CD14-positive monocyte (primary cell): ENCODE data around the gene RGL1. TPM values are rescaled to one million over a fixed set of nuclear protein-coding genes. Genes with fewer than 3 reads are reported as not detected.

ENCODE experiments used
- DNase-seq, 3 donors: peaks; one replicate each; pipeline ENCODE4 v3.0.0-alpha.2; 2011 to 2022
- H2AFZ ChIP-seq: 2 replicates; pipeline ENCODE4 v1.6.0; 2012; ENCODE audit warnings: mild to moderate bottlenecking, low read depth, low read length, inconsistent platforms; ENCODE audit not compliant: insufficient read depth, poor library complexity, severe bottlenecking
- H3K27ac ChIP-seq, 2 donors: 1 replicate in 1 of 2; 2 replicates in 1 of 2; pipeline ENCODE4 v1.5.1; 2012 to 2013; ENCODE audit warnings: low read length in 2 of 2, control low read depth in 1 of 2, inconsistent platforms in 1 of 2, low read depth in 1 of 2, mild to moderate bottlenecking in 1 of 2
- H3K27me3 ChIP-seq, 2 donors: one replicate each; pipeline versions ENCODE4 v1.6.0 to v1.6.1; 2011 to 2013; ENCODE audit warnings: low read length in 2 of 2; ENCODE audit not compliant: control insufficient read depth in 2 of 2, insufficient read depth in 2 of 2
- H3K36me3 ChIP-seq, 2 donors: replicated peaks in 1 of 2; 1 replicate in 1 of 2; 2 replicates in 1 of 2; pipeline versions ENCODE4 v1.5.1 to v1.6.1; 2012 to 2013; ENCODE audit warnings: low read length in 2 of 2, control low read depth in 1 of 2, inconsistent platforms in 1 of 2, mild to moderate bottlenecking in 1 of 2; ENCODE audit not compliant: insufficient read depth in 2 of 2, control insufficient read depth in 1 of 2
- H3K4me1 ChIP-seq, 2 donors: 1 replicate in 1 of 2; 2 replicates in 1 of 2; pipeline versions ENCODE4 v1.5.1 to v1.6.1; 2012 to 2013; ENCODE audit warnings: low read length in 2 of 2, control low read depth in 1 of 2, inconsistent platforms in 1 of 2, mild to moderate bottlenecking in 1 of 2, moderate library complexity in 1 of 2; ENCODE audit not compliant: insufficient read depth in 2 of 2, control insufficient read depth in 1 of 2
- H3K4me2 ChIP-seq: replicated peaks from 2 replicates; pipeline ENCODE3; 2012; ENCODE audit warnings: low read length, moderate library complexity, mild to moderate bottlenecking; ENCODE audit not compliant: poor library complexity, severe bottlenecking; ENCODE audit errors: extremely low read depth
- H3K4me3 ChIP-seq, 3 experiments: fragments of 200-600 bp in 1 of 3; sonication (generic) in 1 of 3; replicated peaks in 1 of 3; 1 replicate in 2 of 3; 2 replicates in 1 of 3; pipeline ENCODE4 v1.5.1; 2011 to 2013; ENCODE audit warnings: low read length in 3 of 3, mild to moderate bottlenecking in 3 of 3, control low read depth in 2 of 3, low read depth in 2 of 3, inconsistent platforms in 1 of 3, moderate library complexity in 1 of 3
- H3K79me2 ChIP-seq: 2 replicates; pipeline ENCODE4 v1.6.0; 2012; ENCODE audit warnings: mild to moderate bottlenecking, control low read depth, inconsistent platforms, low read length, moderate library complexity; ENCODE audit not compliant: insufficient read depth
- H3K9ac ChIP-seq: 2 replicates; pipeline ENCODE4 v1.6.0; 2017; ENCODE audit warnings: low read length, mild to moderate bottlenecking; ENCODE audit not compliant: insufficient read depth, poor library complexity, severe bottlenecking
- H3K9me3 ChIP-seq, 2 donors: replicated peaks in 1 of 2; 1 replicate in 1 of 2; 2 replicates in 1 of 2; pipeline versions ENCODE4 v1.5.1 to v1.6.1; 2012 to 2013; ENCODE audit warnings: low read length in 2 of 2, control low read depth in 1 of 2; ENCODE audit not compliant: control insufficient read depth in 1 of 2, insufficient read depth in 1 of 2
- H4K20me1 ChIP-seq: 2 replicates; pipeline ENCODE4 v1.6.0; 2012; ENCODE audit warnings: mild to moderate bottlenecking, low read length, control low read depth, moderate library complexity; ENCODE audit not compliant: insufficient read depth
- H3K27ac Mint-ChIP-seq, 7 donors: one replicate each; pipeline ENCODE4 v1.8.0; 2020; ENCODE audit warnings: mild to moderate bottlenecking in 7 of 7, mixed read lengths in 7 of 7, moderate library complexity in 6 of 7, inconsistent platforms in 2 of 7
- H3K27me3 Mint-ChIP-seq, 3 donors: one replicate each; pipeline ENCODE4 v1.8.0; 2021 to 2022; ENCODE audit warnings: low read depth in 3 of 3, mild to moderate bottlenecking in 3 of 3, mixed read lengths in 3 of 3, moderate library complexity in 3 of 3, inconsistent platforms in 1 of 3
- H3K36me3 Mint-ChIP-seq, 2 donors: one replicate each; pipeline ENCODE4 v1.8.0; 2020; ENCODE audit warnings: mixed read lengths in 2 of 2, inconsistent platforms in 1 of 2, mild to moderate bottlenecking in 1 of 2
- H3K4me1 Mint-ChIP-seq: one replicate; pipeline ENCODE4 v1.8.0; 2020; ENCODE audit warnings: mild to moderate bottlenecking, mixed read lengths
- H3K4me3 Mint-ChIP-seq, 2 donors: one replicate each; pipeline ENCODE4 v1.8.0; 2020; ENCODE audit warnings: mild to moderate bottlenecking in 2 of 2, mixed read lengths in 2 of 2, moderate library complexity in 1 of 2
- H3K9me3 Mint-ChIP-seq, 7 donors: one replicate each; pipeline ENCODE4 v1.8.0; 2020 to 2022; ENCODE audit warnings: mixed read lengths in 7 of 7, mild to moderate bottlenecking in 6 of 7, moderate library complexity in 6 of 7, inconsistent platforms in 2 of 7
- WGBS: methylation state at CpG from one replicate; pipeline ENCODE4 v1.1.5; 2013; ENCODE audit warnings: missing lambda C conversion rate; ENCODE audit not compliant: insufficient coverage; 5-methylcytosine and 5-hydroxymethylcytosine counted together
- intact Hi-C, 2 donors: fragments of 100-400 bp; cut with micrococcal nuclease; formaldehyde crosslinking; loops; one replicate each; pipeline versions ENCODE4 v1.15.0 to v1.15.1; 2023
- polyA plus RNA-seq, 3 donors: library from polyadenylated mRNA; depleted of rRNA in 1 of 3; unstranded in 2 of 3; stranded (reverse) in 1 of 3; fragments of 300-500 nt in 2 of 3; fragments of >200 nt in 1 of 3; fragmentation: Illumina TruSeq in 2 of 3; gene quantifications; 1 replicate in 2 of 3; 2 replicates in 1 of 3; pipeline ENCODE4 v1.2.3, GENCODE V29; 2012 to 2021
- TF ChIP-seq, protein P1 (sequence below): fragments of 200-600 bp; IDR thresholded peaks from one replicate; pipeline ENCODE4 v1.8.0; 2022; ENCODE audit warnings: antibody characterized with exemption, mild to moderate bottlenecking

Gene RGL1
- polyA plus RNA-seq, 3 donors = 1.2 to 3.3 (median 2.0) TPM

DNA sequence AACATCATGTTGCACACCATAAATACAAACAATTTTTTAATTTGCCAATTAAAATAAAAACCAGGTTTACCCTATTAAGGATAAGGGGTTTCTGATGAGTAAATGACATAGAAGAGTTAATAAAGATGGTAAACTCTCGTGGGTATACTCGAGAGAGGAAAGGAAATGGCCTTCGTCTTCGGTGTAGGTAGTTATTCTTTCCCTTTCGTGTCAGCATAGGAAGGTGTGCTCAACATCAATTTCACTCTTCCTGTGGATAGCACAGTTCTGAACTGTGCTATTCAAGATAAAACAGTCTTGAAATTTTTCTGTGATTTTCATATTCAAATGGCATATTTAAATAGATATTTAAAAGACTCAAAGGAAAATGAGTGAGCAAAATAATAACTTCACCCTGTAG lies 98.2 kb downstream of the RGL1 start:
- TF ChIP-seq, protein P1, sequence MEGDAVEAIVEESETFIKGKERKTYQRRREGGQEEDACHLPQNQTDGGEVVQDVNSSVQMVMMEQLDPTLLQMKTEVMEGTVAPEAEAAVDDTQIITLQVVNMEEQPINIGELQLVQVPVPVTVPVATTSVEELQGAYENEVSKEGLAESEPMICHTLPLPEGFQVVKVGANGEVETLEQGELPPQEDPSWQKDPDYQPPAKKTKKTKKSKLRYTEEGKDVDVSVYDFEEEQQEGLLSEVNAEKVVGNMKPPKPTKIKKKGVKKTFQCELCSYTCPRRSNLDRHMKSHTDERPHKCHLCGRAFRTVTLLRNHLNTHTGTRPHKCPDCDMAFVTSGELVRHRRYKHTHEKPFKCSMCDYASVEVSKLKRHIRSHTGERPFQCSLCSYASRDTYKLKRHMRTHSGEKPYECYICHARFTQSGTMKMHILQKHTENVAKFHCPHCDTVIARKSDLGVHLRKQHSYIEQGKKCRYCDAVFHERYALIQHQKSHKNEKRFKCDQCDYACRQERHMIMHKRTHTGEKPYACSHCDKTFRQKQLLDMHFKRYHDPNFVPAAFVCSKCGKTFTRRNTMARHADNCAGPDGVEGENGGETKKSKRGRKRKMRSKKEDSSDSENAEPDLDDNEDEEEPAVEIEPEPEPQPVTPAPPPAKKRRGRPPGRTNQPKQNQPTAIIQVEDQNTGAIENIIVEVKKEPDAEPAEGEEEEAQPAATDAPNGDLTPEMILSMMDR = no peak
- Histone ChIP-seq H3K4me1 (peaks cover 9 to 19% of the 10 kb centered on the region in 2 donors), H3K27ac (no peak overlapping the region), H3K79me2 (no peaks in the 10 kb centered on the region), H3K9me3 (no peaks in the 10 kb centered on the region), H2AFZ (no peak overlapping the region), H3K4me2 (no peak overlapping the region), H3K27me3 (no peaks in the 10 kb centered on the region), H4K20me1 (no peaks in the 10 kb centered on the region), H3K4me3 (no peak overlapping the region), H3K36me3 (no peaks in the 10 kb centered on the region), H3K9ac (no peak overlapping the region)
- Mint-ChIP-seq H3K4me1 (peaks cover 18% of the 10 kb centered on the region), H3K27ac (no peak overlapping the region), H3K4me3 (no peak overlapping the region), H3K27me3 (peaks cover 0 to 2% (median under 1%) of the 10 kb centered on the region in 3 donors), H3K36me3 (peaks cover 11 to 25% of the 10 kb centered on the region in 2 donors), H3K9me3 (no peaks in the 10 kb centered on the region)
- intact Hi-C loops = no loop called here
- no peak for DNase-seq
- WGBS = no CpG with 5 or more reads among the region's 5 CpGs

DNA sequence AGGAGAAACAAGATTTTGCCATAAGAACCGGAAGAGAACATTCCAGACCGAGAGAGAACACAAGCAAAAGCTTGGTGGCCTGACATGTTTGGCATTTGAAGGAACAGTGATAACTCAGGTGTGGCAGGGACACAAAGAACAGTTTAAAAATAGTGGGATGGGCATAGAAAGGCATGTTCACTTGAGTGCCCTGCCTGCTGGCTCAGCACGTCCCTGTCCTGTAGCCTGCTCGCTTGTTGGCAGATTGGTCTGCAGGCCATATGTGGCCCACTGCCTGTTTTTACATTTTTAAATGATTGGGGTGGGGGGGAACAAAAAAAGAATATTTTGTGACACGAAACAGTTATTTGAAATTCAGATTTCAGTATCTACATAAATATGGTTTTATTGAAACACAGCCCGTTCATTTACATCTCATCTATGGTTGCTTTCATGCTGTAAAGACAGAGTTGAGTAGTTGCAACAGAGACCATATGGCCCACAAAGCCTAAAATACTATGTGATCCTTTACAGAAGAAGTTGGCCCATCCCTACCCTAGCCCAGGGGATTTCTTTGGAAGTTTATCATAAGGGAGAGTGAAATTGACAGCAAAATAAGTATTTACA lies 100.7 kb downstream of the RGL1 start:
- Histone ChIP-seq H3K9me3 (no peaks in the 10 kb centered on the region), H3K4me3 (no peak overlapping the region), H3K4me1 (peaks cover 13 to 26% of the 10 kb centered on the region in 2 donors), H2AFZ (no peak overlapping the region), H3K27ac (no peak overlapping the region), H4K20me1 (no peaks in the 10 kb centered on the region), H3K9ac (no peak overlapping the region), H3K36me3 (no peaks in the 10 kb centered on the region), H3K4me2 (no peak overlapping the region), H3K27me3 (no peaks in the 10 kb centered on the region), H3K79me2 (no peaks in the 10 kb centered on the region)
- Mint-ChIP-seq H3K4me1 (peaks cover 22% of the 10 kb centered on the region), H3K27me3 (peaks cover 0 to 2% (median 2%) of the 10 kb centered on the region in 3 donors), H3K36me3 (peaks cover 9 to 29% of the 10 kb centered on the region in 2 donors), H3K4me3 (peak overlapping the region in 1 of 2 donors; percentile 17), H3K27ac (no peak overlapping the region), H3K9me3 (no peaks in the 10 kb centered on the region)
- no peak for DNase-seq
- TF ChIP-seq, protein P1 = no peak
- 90% methylated on average over 4 of the region's 6 CpGs for WGBS
- intact Hi-C loops = no loop called here
